Stomach (tissue), 4 donors: ENCODE results near the gene ZFAND4.

Experiments used
- EP300 ChIP-seq: sonication (generic); formaldehyde crosslinking; IDR thresholded peaks from one replicate; pipeline ENCODE4 v1.6.1; 2017; ENCODE audit warnings: antibody characterized with exemption
- POLR2A ChIP-seq, 4 donors: fragments of 450-650 bp; IDR thresholded peaks; one replicate each; pipeline ENCODE4 v1.6.1; 2016; ENCODE audit warnings: antibody characterized with exemption in 4 of 4, control low read depth in 2 of 4, mild to moderate bottlenecking in 1 of 4, moderate library complexity in 1 of 4
- POLR2AphosphoS5 ChIP-seq, 3 donors: sonication (generic); formaldehyde crosslinking; IDR thresholded peaks; one replicate each; pipeline ENCODE4 v1.6.1; 2016; ENCODE audit warnings: antibody characterized with exemption in 3 of 3
- TF ChIP-seq, protein P1 (sequence below), 7 experiments: fragments of 450-650 bp in 4 of 7; fragments of 200-600 bp in 3 of 7; sonication (generic) in 3 of 7; IDR thresholded peaks; one replicate each; pipeline ENCODE4 v1.5.1; 2016 to 2019; ENCODE audit warnings: antibody characterized with exemption in 7 of 7, control low read depth in 2 of 7, mild to moderate bottlenecking in 1 of 7

DNA sequence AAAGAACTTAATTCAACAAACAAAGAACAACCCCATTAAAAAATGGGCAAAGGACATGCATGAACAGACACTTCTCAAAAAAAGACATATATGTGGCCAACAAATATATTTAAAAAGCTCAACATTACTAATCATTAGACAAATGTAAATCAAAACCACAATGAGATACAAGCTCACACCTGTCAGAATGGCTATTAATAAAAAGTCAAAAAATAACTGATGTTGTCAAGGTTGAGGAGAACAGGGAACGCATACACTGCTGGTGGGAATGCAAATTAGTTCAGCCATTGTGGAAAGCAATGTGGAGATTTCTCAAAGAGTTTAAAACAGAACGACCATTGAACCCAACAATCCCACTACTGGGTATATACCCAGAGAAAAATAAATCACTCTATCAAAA is 19.1 kb downstream of the ZFAND4 start:
- TF ChIP-seq, protein P1, sequence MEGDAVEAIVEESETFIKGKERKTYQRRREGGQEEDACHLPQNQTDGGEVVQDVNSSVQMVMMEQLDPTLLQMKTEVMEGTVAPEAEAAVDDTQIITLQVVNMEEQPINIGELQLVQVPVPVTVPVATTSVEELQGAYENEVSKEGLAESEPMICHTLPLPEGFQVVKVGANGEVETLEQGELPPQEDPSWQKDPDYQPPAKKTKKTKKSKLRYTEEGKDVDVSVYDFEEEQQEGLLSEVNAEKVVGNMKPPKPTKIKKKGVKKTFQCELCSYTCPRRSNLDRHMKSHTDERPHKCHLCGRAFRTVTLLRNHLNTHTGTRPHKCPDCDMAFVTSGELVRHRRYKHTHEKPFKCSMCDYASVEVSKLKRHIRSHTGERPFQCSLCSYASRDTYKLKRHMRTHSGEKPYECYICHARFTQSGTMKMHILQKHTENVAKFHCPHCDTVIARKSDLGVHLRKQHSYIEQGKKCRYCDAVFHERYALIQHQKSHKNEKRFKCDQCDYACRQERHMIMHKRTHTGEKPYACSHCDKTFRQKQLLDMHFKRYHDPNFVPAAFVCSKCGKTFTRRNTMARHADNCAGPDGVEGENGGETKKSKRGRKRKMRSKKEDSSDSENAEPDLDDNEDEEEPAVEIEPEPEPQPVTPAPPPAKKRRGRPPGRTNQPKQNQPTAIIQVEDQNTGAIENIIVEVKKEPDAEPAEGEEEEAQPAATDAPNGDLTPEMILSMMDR (IDR thresholded peaks at IDR 0.05) = no peak
- TF ChIP-seq EP300 (no peak), POLR2AphosphoS5 (IDR thresholded peaks at IDR 0.05) (no peak), POLR2A (IDR thresholded peaks at IDR 0.05) (no peak)
